Stimulated activated CD8-positive, alpha-beta memory T cell treated with anti-CD3 and anti-CD28 coated beads, Interleukin-7, amount 100 ng/mL, for 4 hours (primary cell): ENCODE data around the gene LDLRAD4.

Experiments
- DNase-seq, 2 donors: peaks; one replicate each; pipeline ENCODE4 v3.0.0-alpha.2; 2020; ENCODE audit warnings: low read depth in 2 of 2

The LDLRAD4 gene

DNA sequence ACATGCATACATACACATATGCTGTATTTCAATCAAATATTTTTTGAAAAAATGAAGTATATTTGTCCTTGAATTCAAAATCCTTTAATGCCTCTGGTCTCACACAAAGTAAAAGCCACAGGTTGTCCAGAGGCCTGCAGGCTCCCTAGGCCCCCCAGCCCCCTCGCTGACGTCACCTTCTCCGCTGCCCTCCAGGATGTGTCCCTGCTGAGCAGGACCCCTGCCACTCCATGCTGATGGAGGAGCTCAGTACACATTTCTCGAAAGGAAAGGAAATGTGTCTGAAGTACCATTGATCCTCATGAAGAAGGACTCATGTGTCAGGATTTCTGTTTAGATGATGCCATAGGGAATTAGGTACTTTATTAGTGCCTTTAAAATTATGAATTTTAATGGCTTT lies 212.1 kb downstream of the LDLRAD4 start:
- no peak for DNase-seq

DNA sequence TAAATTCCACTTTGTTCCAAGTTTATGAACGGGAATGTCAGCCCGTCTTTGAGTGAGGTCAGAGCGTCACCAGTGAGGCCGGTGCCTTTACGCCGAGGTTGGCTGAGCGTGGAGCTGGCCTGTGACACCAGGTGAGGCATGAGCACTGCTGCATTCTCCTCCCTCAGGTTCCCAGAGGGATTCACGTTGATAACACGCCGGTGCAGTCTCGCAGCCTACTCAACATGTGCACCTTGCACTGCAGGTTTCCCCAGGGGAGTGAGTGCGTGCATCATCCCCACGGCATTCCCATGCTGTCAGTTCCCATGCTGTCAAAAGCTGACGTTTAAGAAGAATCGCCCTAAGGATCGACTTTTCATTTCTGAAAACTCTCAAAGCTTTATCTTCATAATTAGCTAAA lies 213.3 kb downstream of the LDLRAD4 start:
- DNase-seq = no peak

DNA sequence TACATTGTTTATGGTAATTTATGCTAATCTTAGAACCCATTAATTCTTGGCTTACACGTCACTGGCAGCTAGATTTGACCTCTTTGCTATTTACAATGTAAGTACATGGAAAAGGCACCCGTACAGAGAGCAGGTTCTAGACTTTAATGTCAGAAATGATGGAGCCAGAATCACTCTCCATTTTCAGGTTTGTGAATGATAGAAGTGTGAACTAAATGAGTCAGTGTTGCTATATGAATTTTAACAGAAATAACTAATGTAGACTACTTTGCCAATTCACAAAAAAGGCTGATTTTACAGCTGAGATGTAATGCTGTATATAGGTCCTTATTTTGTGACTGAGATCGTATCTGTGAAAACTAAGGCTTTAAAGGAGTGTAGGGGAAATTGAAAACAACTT lies 214.6 kb downstream of the LDLRAD4 start:
- no peak for DNase-seq

DNA sequence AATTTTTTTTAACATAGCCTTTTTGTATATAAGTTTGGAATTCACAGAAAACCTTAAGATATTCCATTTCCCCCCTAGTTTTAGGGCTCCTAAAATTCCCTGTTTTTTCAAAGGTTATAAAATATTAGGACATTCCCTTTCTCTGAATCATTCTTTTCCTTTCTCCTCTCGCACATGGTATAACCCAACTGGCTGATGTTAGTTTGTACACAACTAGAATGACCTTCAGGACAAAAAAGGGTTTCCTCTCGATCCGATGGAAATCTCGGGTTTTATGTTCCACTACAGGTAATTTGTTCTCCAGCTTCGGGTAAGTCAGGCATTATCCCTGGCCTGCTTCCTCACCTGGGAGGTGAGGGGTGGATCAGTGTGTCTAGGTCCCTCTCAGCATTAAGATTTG lies 215.1 kb downstream of the LDLRAD4 start:
- DNase-seq = no peak

DNA sequence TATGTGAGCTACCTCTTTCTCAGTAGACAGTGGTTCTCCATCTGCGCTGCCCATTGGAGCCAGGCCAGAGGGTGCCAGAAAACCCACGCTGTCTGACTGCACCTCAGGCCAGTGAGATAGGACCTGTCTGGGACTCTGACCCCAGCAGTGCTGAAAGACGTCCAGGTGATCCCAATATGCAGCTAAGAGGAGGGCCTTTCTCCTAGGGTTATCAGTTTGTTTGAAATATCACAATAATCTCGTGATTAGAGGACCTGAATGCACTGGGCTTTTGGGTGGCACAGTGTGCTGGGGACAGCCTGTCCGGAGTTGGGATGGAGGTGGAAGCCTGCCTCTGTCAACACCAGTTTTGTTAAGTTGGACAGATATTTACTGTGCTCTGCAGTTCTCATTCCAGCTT lies 216.3 kb downstream of the LDLRAD4 start:
- DNase-seq = no peak

DNA sequence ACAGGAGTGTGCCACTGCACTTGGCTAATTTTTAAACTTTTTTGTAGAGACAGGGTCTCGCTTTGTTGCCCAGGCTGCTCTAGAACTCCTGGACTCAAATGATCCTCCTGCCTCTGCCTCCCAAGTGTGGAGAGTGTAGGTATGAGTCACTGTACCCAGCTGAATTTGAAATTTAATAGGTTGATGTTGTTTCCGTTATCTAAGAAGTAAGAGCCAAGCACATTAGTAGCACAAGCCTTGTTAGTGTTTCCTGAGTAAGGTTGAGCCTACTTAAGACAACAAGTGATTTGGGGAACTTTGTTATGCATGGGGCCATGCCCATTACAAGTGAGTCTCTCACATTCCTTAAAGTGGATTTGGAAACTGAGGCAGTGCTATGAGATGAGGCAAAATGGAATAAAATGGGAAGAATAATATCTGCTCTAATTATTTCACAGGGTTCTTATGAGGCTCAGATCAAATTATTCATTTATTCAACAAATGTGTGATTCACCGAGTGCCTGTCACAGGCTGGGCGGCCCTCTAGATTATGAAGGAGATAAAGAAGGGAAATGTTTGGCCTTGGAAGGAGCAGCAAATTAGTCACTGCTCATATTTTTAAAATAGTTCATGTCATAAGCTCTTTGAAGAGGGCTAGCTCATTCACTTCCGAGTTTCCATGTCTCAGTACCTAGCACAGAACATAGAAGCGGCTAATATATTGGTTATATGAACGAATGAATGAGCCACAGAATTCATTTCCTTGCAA lies 217.2 kb downstream of the LDLRAD4 start:
- no peak for DNase-seq

DNA sequence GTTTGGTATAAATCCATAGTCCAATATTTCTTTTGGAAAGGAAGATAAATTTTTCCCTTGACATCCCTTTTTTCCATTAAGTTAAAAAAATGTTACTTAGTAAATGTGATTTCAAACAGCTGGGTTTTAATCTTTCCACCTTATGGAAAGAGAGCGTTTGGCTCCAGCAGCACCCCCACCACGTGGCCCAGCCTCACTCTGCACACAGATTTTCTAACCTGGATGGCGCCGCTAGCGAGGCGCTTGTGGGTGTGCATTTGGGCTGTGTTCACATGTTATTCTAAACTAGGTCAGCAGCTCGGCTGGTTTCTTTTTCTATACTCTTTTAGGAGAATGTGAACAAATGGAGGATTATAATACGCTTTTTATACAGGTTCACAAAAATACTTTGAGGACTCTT lies 218.0 kb downstream of the LDLRAD4 start:
- DNase-seq = peak in 1 of 2 donors; percentile 16

GRCh38 chr18:13437034-13437433 lies 218.5 kb downstream of the LDLRAD4 start:
- DNase-seq = no peak

- peak; percentile 26 to 30 for DNase-seq
These were observed 219.4 kb downstream of the LDLRAD4 start for GRCh38 chr18:13437796-13438506.

DNA sequence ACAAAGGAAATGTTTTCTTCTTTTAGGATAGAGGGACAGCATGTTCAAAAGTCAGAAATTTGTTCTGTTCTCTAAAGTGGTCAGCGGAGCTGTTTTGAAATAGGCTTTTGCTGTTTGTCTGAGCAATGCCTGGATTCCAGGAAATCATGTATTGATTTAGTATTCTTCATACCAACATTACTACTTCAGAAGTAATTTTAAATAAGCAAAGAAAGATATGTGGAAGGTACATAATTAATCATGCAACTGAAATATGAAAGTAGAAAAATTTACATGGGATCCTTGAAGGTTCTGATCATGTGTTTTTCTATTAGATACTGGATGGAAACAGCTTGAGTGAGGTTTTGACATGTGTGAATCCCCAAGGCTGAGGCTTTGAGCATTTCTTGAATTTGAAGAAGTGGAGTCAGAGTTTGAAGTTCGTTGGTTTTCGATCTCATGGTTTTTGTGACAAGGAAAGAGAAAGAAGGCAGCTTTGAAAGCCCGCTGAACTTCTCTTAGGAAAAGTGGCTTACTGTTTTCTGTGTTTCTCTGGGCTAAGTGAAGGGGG lies 220.0 kb downstream of the LDLRAD4 start:
- no peak for DNase-seq

GRCh38 chr18:13439461-13439860 lies 220.9 kb downstream of the LDLRAD4 start:
- no peak for DNase-seq

GRCh38 chr18:13440277-13441248 lies 222.0 kb downstream of the LDLRAD4 start:
- DNase-seq = no peak

DNA sequence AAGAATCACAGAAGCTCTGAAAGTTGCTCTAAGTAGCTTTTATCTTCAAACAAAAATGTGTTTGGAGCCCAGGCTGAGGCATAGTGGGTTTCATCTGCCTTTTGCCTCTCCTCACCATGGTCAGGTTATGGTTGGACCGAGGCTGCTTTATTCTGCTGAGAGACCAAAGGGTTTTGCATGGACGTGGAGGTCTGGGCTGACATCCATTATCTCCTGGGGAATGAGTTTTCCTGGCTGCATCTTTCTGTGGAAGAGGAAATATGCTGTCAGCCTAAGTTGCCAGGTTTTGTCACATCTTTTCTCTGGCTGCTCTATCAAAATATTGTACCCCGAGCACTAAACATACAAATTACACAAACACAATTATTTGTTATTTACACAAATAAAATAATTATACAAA lies 223.2 kb downstream of the LDLRAD4 start:
- no peak for DNase-seq

DNA sequence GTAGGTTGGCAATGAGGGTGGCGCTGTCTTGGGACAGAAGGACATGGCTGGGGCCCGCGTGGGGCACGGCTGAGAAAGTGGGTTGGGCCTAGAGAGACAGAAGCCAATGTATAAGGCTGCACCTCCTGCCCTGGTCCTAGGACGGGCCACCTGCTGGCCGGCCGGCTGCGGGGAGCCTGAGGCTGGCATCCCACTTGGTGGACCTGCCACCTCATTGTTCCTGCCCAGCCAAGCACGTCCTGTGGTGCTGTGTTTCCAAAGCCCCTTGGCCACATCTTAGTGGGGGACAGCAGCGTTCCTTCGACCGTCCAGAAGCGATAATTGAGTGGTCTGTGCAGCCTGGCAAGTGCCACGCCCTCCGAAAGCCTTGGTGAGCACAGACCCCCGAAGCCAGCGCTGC lies 223.9 kb downstream of the LDLRAD4 start:
- no peak for DNase-seq

DNA sequence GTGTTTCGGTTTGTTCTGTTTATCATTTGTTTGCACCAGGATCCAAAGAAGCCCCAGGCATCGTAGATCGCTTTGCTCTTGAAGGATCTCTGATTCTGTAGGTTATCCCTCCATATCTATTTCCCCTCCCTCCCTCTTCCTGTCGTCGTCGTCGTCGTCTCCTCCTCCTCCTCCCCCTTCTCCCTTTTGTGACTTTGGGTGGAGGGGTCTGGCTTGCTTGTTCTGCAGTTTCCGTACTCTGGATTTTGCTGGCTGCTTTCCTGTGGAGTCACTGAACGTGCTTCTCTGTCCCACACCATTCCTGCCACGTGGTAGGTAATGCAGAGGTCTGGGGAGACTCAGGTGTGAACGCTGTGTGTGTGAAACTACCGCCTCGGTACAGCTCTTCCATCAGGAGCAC lies 225.0 kb downstream of the LDLRAD4 start:
- DNase-seq = no peak

- DNase-seq = no peak
These were observed 226.1 kb downstream of the LDLRAD4 start for GRCh38 chr18:13444430-13445240.

GRCh38 chr18:13445241-13445897 lies 226.8 kb downstream of the LDLRAD4 start:
- DNase-seq = no peak

DNA sequence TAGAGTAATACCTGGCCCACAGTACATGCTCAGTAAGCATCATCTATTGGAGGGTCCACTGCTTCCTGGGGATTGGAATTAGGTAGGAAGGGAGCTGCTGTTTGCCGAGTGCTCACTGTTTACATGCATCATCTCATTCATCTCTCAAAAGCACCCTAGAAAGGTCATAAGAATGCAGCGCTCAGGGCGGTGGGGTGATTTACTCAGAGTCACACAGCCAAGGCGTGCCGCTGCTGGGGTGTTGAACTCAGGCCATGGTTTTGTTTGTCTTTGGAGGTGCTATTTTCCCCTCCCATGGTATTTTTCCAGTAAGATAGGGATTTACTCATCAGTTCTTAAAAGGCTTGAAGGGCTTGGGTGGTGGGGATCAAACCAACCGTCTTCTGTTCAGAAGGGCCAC lies 227.5 kb downstream of the LDLRAD4 start:
- no peak for DNase-seq

GRCh38 chr18:13446610-13447461 lies 228.3 kb downstream of the LDLRAD4 start:
- DNase-seq = no peak
